ENCODE measurements around the gene RSRC2. TPM values are rescaled to one million over a fixed set of nuclear protein-coding genes. Genes with fewer than 3 reads are reported as not detected.

Gene RSRC2
- total and polyA plus RNA-seq, 10 of the 15 experiments (the other 5 are each of a cell fraction or from before 2014, with no cell fraction given) = 49.8 to 112 (median 60.6) TPM

DNA sequence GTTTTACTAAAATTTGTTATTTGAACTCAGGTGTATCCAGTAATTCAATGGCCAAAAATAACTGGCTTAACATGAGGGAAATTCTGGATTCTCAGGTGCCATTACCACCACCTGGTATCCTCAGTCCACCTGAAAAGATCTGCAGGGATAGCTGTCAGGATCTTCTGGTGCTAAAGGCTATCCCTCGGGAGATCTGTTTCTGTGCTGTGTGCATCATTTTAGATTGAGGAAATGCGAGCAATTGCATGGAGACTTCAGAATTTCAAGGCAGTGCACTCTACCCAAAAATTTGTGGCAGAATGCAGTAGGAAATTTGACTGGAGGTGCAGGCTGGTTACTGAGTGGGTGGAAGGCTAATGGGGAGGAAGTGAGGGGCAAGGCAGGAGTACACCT lies 52.4 kb downstream of the RSRC2 start:
- Histone ChIP-seq H3K9me3 (replicated peaks; ENCODE audit: control insufficient read depth, insufficient read depth, low read length) (no peaks in the 10 kb centered on the region), H3K4me2 (ENCODE audit: control insufficient read depth, insufficient read depth) (peak overlapping the region; percentile 40; the same call in 1 of the 2 replicates), H2AFZ (ENCODE audit: control insufficient read depth, low read depth, low read length) (no peak overlapping the region), H3K9ac (ENCODE audit: control insufficient read depth, insufficient read depth, low read length) (no peak overlapping the region), H4K20me1 (ENCODE audit: control insufficient read depth, insufficient read depth) (no peaks in the 10 kb centered on the region), H3K79me2 (ENCODE audit: control insufficient read depth, insufficient read depth, low read length) (no peaks in the 10 kb centered on the region), H3K4me3 (no peak overlapping the region), H3K27me3 (replicated peaks in 1 of 2; ENCODE audit: control insufficient read depth in 2 of 2, insufficient read depth in 2 of 2, low read length in 1 of 2) (no peaks in the 10 kb centered on the region), H3K27ac (ENCODE audit: control insufficient read depth, insufficient read depth) (no peak overlapping the region), H3K36me3 (ENCODE audit: control insufficient read depth in 2 of 2, insufficient read depth in 2 of 2, low read length in 1 of 2) (peaks cover 10 to 32% of the 10 kb centered on the region in 2 experiments), H3K4me1 (ENCODE audit: control insufficient read depth, insufficient read depth, low read length) (peaks cover 24% of the 10 kb centered on the region)
- CTCF ChIA-PET = interaction anchor here (0.7 to 7.6 kb wide), 5 partner anchors 15 to 76 kb away, joined by 3 to 246 read pairs (median 9); no protein-coding TSS in a partner anchor
- POLR2A ChIA-PET = interaction anchor here (0.6 to 1.3 kb wide), 2 partner anchors 60 to 83 kb away, joined by 3 to 4 read pairs; no protein-coding TSS in a partner anchor
- TF ChIP-seq ZNF274 (IDR thresholded peaks at IDR 0.05; ENCODE audit: insufficient read depth, insufficient read length) = no peak
- TF ChIP-seq MEF2A (IDR thresholded peaks at IDR 0.05; ENCODE audit: insufficient read depth, low read depth, low read length) = 0 out of 2 replicates have a peak, but pooled peaks have one; percentile 1
- no TSS peak for BruUV-seq (replicated peaks)
- DNase-seq (ENCODE audit: low read depth, low spot score) (no peak), ATAC-seq (peak; percentile 20), FAIRE-seq (no peak)
- in situ Hi-C loops (cut with MboI) (no loop called here), intact Hi-C loops (cut with micrococcal nuclease; ENCODE audit: unreplicated experiment) (no loop called here)
- SMC1A ChIA-PET (ENCODE audit: uncharacterized antibody, unreplicated experiment) = interaction anchor here (0.6 to 5.4 kb wide), 10 partner anchors 17 to 73 kb away, joined by 3 to 147 read pairs (median 4); partner anchors contain the start of genes CLIP1 and ZCCHC8
- 19% methylated on average over 2 of the region's 2 CpGs for WGBS (ENCODE audit: insufficient coverage, insufficient replicate concordance, low lambda C conversion rate, missing lambda C conversion rate)
- RAD21 ChIA-PET (ENCODE audit: unreplicated experiment) = interaction anchor here (3.0 to 6.3 kb wide), 2 partner anchors 71 to 75 kb away, joined by 18 to 113 read pairs; no protein-coding TSS in a partner anchor

DNA sequence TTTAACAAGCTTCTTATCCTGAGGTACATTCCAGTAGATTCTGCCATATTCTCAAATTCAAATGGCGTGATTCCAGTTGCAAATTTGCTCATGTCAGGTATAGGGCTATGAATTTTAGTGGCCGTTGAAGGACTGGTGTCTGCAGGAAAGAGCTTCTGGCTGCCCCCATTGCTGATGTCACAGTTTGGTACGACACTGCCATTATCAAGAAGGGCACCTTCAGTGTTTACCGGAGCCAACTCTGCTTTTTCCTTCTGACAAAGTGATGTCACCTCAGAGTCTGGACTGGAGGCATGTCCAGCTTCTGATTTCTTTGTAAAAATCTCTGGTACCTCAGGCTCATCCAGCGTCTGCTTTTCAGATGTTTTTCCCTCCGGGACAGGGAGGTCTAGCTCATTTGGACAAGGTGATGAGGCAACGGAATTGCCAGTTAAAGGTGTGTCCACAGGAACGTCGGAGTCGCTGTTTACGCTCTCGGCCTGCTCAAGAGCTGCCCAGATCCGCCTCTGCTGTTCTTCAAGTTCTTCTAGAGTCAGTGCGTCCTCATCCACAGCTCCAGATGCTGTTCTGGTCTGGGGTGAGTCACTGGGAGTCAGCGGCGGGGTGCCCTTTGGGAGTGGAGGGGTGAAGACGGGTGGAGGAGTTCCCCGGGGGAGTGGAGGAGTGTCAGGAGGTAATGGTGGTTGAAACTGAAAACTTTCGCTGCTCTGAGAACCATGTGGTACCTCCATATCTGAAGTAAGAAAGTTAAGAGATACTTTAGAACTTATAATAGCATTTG lies 53.0 kb downstream of the RSRC2 start:
- in situ Hi-C loops (cut with MboI) = no loop called here
- POLR2A ChIA-PET = interaction anchor here (0.5 to 1.3 kb wide), 5 partner anchors 18 to 272 kb away, joined by 3 to 4 read pairs (median 3); no protein-coding TSS in a partner anchor
- peak; percentile 26 for DNase-seq (ENCODE audit: low read depth, low spot score)
- no TSS peak for BruUV-seq (replicated peaks)
- no peak overlapping the region for H3K9ac ChIP-seq (ENCODE audit: control insufficient read depth, insufficient read depth, low read length)
- H2AFZ ChIP-seq (ENCODE audit: control insufficient read depth, low read depth, low read length) = no peak overlapping the region
- H3K4me1 ChIP-seq (ENCODE audit: control insufficient read depth, insufficient read depth, low read length) = peaks cover 24% of the 10 kb centered on the region
- no peaks in the 10 kb centered on the region for H3K27me3 ChIP-seq (replicated peaks in 1 of 2; ENCODE audit: control insufficient read depth in 2 of 2, insufficient read depth in 2 of 2, low read length in 1 of 2)
- H3K27ac ChIP-seq (ENCODE audit: control insufficient read depth, insufficient read depth) = no peak overlapping the region
- no peak overlapping the region for H3K4me3 ChIP-seq
- ATAC-seq = peak; percentile 93
- H4K20me1 ChIP-seq (ENCODE audit: control insufficient read depth, insufficient read depth) = no peaks in the 10 kb centered on the region
- FAIRE-seq = no peak
- 62% methylated on average over 19 of the region's 19 CpGs for WGBS (ENCODE audit: insufficient coverage, insufficient replicate concordance, low lambda C conversion rate, missing lambda C conversion rate)
- peaks cover 10 to 32% of the 10 kb centered on the region in 2 experiments for H3K36me3 ChIP-seq (ENCODE audit: control insufficient read depth in 2 of 2, insufficient read depth in 2 of 2, low read length in 1 of 2)
- RAD21 ChIA-PET (ENCODE audit: unreplicated experiment) = interaction anchor here (1.0 to 6.3 kb wide), 3 partner anchors 56 to 74 kb away, joined by 3 to 113 read pairs (median 18); no protein-coding TSS in a partner anchor
- H3K9me3 ChIP-seq (replicated peaks; ENCODE audit: control insufficient read depth, insufficient read depth, low read length) = no peaks in the 10 kb centered on the region
- SMC1A ChIA-PET (ENCODE audit: uncharacterized antibody, unreplicated experiment) = interaction anchor here (0.6 to 5.4 kb wide), 15 partner anchors 9 to 107 kb away, joined by 3 to 147 read pairs (median 4); partner anchors contain the start of genes CLIP1 and ZCCHC8
- intact Hi-C loops (cut with micrococcal nuclease; ENCODE audit: unreplicated experiment) = loop anchor here (1.0 kb wide), 1 partner anchor 48 kb away; no protein-coding TSS in a partner anchor
- H3K4me2 ChIP-seq (ENCODE audit: control insufficient read depth, insufficient read depth) = no peak overlapping the region; the same call in 1 of the 2 replicates
- no peaks in the 10 kb centered on the region for H3K79me2 ChIP-seq (ENCODE audit: control insufficient read depth, insufficient read depth, low read length)
- CTCF ChIA-PET = interaction anchor here (0.7 to 7.6 kb wide), 21 partner anchors 11 to 137 kb away, joined by 3 to 246 read pairs (median 4); no protein-coding TSS in a partner anchor
- TF ChIP-seq MXI1 (IDR thresholded peaks at IDR 0.05; ENCODE audit: low read depth, low read length) (no peak), EGR1 (IDR thresholded peaks at IDR 0.05; ENCODE audit: borderline replicate concordance in 1 of 2, low read depth in 2 of 2, low read length in 2 of 2) (no peak), FOXM1 (IDR thresholded peaks at IDR 0.05; ENCODE audit: low read depth, low read length) (no peak), NFYA (IDR thresholded peaks at IDR 0.05; ENCODE audit: borderline replicate concordance, low read depth, low read length) (no peak)
- TF ChIP-seq, protein P1, sequence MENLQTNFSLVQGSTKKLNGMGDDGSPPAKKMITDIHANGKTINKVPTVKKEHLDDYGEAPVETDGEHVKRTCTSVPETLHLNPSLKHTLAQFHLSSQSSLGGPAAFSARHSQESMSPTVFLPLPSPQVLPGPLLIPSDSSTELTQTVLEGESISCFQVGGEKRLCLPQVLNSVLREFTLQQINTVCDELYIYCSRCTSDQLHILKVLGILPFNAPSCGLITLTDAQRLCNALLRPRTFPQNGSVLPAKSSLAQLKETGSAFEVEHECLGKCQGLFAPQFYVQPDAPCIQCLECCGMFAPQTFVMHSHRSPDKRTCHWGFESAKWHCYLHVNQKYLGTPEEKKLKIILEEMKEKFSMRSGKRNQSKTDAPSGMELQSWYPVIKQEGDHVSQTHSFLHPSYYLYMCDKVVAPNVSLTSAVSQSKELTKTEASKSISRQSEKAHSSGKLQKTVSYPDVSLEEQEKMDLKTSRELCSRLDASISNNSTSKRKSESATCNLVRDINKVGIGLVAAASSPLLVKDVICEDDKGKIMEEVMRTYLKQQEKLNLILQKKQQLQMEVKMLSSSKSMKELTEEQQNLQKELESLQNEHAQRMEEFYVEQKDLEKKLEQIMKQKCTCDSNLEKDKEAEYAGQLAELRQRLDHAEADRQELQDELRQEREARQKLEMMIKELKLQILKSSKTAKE (IDR thresholded peaks at IDR 0.05; ENCODE audit: low read depth, poor library complexity, severe bottlenecking) = no peak
- TF ChIP-seq, protein P2, sequence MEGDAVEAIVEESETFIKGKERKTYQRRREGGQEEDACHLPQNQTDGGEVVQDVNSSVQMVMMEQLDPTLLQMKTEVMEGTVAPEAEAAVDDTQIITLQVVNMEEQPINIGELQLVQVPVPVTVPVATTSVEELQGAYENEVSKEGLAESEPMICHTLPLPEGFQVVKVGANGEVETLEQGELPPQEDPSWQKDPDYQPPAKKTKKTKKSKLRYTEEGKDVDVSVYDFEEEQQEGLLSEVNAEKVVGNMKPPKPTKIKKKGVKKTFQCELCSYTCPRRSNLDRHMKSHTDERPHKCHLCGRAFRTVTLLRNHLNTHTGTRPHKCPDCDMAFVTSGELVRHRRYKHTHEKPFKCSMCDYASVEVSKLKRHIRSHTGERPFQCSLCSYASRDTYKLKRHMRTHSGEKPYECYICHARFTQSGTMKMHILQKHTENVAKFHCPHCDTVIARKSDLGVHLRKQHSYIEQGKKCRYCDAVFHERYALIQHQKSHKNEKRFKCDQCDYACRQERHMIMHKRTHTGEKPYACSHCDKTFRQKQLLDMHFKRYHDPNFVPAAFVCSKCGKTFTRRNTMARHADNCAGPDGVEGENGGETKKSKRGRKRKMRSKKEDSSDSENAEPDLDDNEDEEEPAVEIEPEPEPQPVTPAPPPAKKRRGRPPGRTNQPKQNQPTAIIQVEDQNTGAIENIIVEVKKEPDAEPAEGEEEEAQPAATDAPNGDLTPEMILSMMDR (IDR thresholded peaks at IDR 0.05 in 2 of 3, conservative IDR thresholded peaks at IDR 0.05 in 1 of 3; ENCODE audit: control insufficient read depth in 2 of 3, extremely low read depth in 1 of 3, insufficient read depth in 1 of 3, low read depth in 3 of 3, low read length in 3 of 3) = no peak
